ENCODE measurements around the gene PTPDC1. TPM values are rescaled to one million over a fixed set of nuclear protein-coding genes. Genes with fewer than 3 reads are reported as not detected.

Gene PTPDC1
- total and polyA plus RNA-seq, 2 of the 4 experiments (the other 2 are of a cell fraction), result 3.9 to 6.1 TPM

- intact Hi-C loops (cut with micrococcal nuclease), result no loop called here
- H3K9ac ChIP-seq (ENCODE audit: low read depth, low read length), result no peak overlapping the region
These were observed 887 bp downstream of the PTPDC1 start for GRCh38 chr9:94085062-94085639.

More at GRCh38 chr9:94085062-94085639, 887 bp downstream of the PTPDC1 start:
- DNase-seq (peak; percentile 68), ATAC-seq (ENCODE audit: low read depth) (no peak; the same call in 1 of the 2 replicates)
- no peaks in the 10 kb centered on the region for H3K36me3 ChIP-seq (ENCODE audit: control insufficient read depth, insufficient read depth, low read length)
- no peak overlapping the region for H3K27ac ChIP-seq (ENCODE audit: insufficient read depth, low read length)
- no peaks in the 10 kb centered on the region for H3K27me3 ChIP-seq (ENCODE audit: control insufficient read depth, insufficient read depth, low read length)
- POLR2A ChIA-PET (ENCODE audit: unreplicated experiment), result interaction anchor here (0.5 kb wide), 1 partner anchor 1963 kb away, joined by 6 read pairs; no protein-coding TSS in a partner anchor
- no peaks in the 10 kb centered on the region for H3K9me3 ChIP-seq (ENCODE audit: control insufficient read depth, insufficient read depth, low read length)
- H2AFZ ChIP-seq (replicated peaks; ENCODE audit: low read length, poor library complexity), result no peak overlapping the region
- peaks cover 9% of the 10 kb centered on the region; the same call in 1 of the 2 replicates for H3K9me1 ChIP-seq (ENCODE audit: insufficient read depth, low read length)
- in situ Hi-C loops (cut with MboI; ENCODE audit: low sequenced_read_pairs) (no loop called here), dilution Hi-C loops (cut with HindIII; ENCODE audit: low sequenced_read_pairs, unreplicated experiment) (no loop called here)
- no peak overlapping the region for H2BK15ac ChIP-seq (ENCODE audit: low read depth, low read length)
- no peak overlapping the region for H3K4ac ChIP-seq (ENCODE audit: low read depth, low read length)
- no peak overlapping the region for H3K14ac ChIP-seq (replicated peaks; ENCODE audit: low read depth, low read length)
- CTCF ChIA-PET, result no interaction called here
- H3K79me1 ChIP-seq (ENCODE audit: low read depth in 1 of 2, low read length in 2 of 2), result peaks cover 0 to 3% of the 10 kb centered on the region in 2 experiments; a peak in 1 of 4 replicates
- H3K56ac ChIP-seq (ENCODE audit: extremely low read depth, insufficient read depth, low read length), result no peak overlapping the region
- H3K18ac ChIP-seq (ENCODE audit: low read depth, low read length), result no peak overlapping the region
- no peak overlapping the region; the same call in 1 of the 2 replicates for H2BK120ac ChIP-seq (ENCODE audit: low read depth, low read length)
- no peak for TF ChIP-seq FOS (IDR thresholded peaks at IDR 0.05; ENCODE audit: low read depth, low read length)
- no peak for TF ChIP-seq RCOR1 (IDR thresholded peaks at IDR 0.05; ENCODE audit: insufficient replicate concordance, low read length)
- TF ChIP-seq MAFK (IDR thresholded peaks at IDR 0.05; ENCODE audit: low read depth, low read length), result no peak
- no peak for TF ChIP-seq MXI1 (IDR thresholded peaks at IDR 0.05; ENCODE audit: borderline replicate concordance, low read depth, low read length)
- no peak for TF ChIP-seq ELK1 (IDR thresholded peaks at IDR 0.05; ENCODE audit: borderline replicate concordance, low read depth, low read length)
- no peak overlapping the region for H4K91ac ChIP-seq (ENCODE audit: insufficient read depth, low read depth, low read length)
- H4K8ac ChIP-seq (ENCODE audit: low read depth in 2 of 2, low read length in 2 of 2), result no peak overlapping the region; a peak in 1 of 4 replicates
- 100% methylated on average over 2 of the region's 6 CpGs; no CpG with 5 or more reads in 1 of the 2 experiments for WGBS, 2 experiments (ENCODE audit: extremely low coverage in 2 of 2, insufficient read length in 1 of 2)
- H3K23ac ChIP-seq (ENCODE audit: low read depth, low read length), result no peak overlapping the region
- 0 out of 2 replicates have a peak overlapping the region, but pooled peaks have one; percentile 47 for H2BK20ac ChIP-seq (ENCODE audit: low read depth, low read length)
- TSS peak; percentile 58 for BruUV-seq (replicated peaks)
- H3K4me2 ChIP-seq (ENCODE audit: low read depth, low read length), result no peak overlapping the region
- no peak overlapping the region for H2BK5ac ChIP-seq (ENCODE audit: low read depth, low read length, poor library complexity, severe bottlenecking)
- H4K5ac ChIP-seq (ENCODE audit: low read depth, low read length), result no peak overlapping the region
- no peak overlapping the region for H2AK9ac ChIP-seq (replicated peaks; ENCODE audit: low read depth, low read length, poor library complexity)
- 0 out of 2 replicates have a peak overlapping the region, but pooled peaks have one; percentile 44 for H2AK5ac ChIP-seq (ENCODE audit: low read depth, low read length)
- H4K20me1 ChIP-seq (ENCODE audit: insufficient read depth, low read length), result no peaks in the 10 kb centered on the region
- H3K4me1 ChIP-seq (ENCODE audit: control insufficient read depth, insufficient read depth, low read length), result peaks cover 7% of the 10 kb centered on the region
- H3K4me3 ChIP-seq (ENCODE audit: insufficient read depth, low read depth, low read length), result no peak overlapping the region
